Activated T-helper 1 cell treated with anti-CD3 and anti-CD28 coated beads, Interleukin-12 subunit alpha, Interleukin-12 subunit beta, Interleukin-2, Interleukin-4 antibody, amounts not matched to agents 30 ng/mL and 10 ng/mL and 1 ng/mL, durations not matched to agents 14 hours and 24 hours and 36 hours (primary cell): ENCODE data around the gene KIF27. TPM values are rescaled to one million over a fixed set of nuclear protein-coding genes. Genes with fewer than 3 reads are reported as not detected.
"Not testable (repeated sequence)": the region's sequence is repeated elsewhere in the genome, so short reads cannot be mapped to it uniquely, and the experiment has no call there.

Experiments
- DNase-seq: peaks from one replicate; pipeline ENCODE4 v3.0.0; 2021; ENCODE audit warnings: low spot score
- H3K27ac Mint-ChIP-seq: one replicate; pipeline ENCODE4 v1.8.0; 2021; ENCODE audit warnings: mild to moderate bottlenecking, mixed read lengths
- H3K27me3 Mint-ChIP-seq: one replicate; pipeline ENCODE4 v1.8.0; 2022; ENCODE audit warnings: mild to moderate bottlenecking, moderate library complexity, mixed read lengths; ENCODE audit not compliant: insufficient read depth
- H3K36me3 Mint-ChIP-seq: one replicate; pipeline ENCODE4 v1.8.0; 2021; ENCODE audit warnings: low read depth, mixed read lengths
- H3K4me1 Mint-ChIP-seq: one replicate; pipeline ENCODE4 v1.8.0; 2021; ENCODE audit warnings: low read depth, mixed read lengths
- H3K4me3 Mint-ChIP-seq: one replicate; pipeline ENCODE4 v1.8.0; 2021; ENCODE audit warnings: mild to moderate bottlenecking, moderate library complexity, mixed read lengths
- H3K9me3 Mint-ChIP-seq: one replicate; pipeline ENCODE4 v1.8.0; 2021; ENCODE audit warnings: mixed read lengths
- intact Hi-C: fragments of 100-400 bp; cut with micrococcal nuclease; formaldehyde crosslinking; loops from one replicate; pipeline ENCODE4 v1.15.1; 2024
- total RNA-seq: library from RNA; stranded (reverse); gene quantifications from 2 replicates; pipeline ENCODE4 v1.2.3, GENCODE V29; 2022

The KIF27 gene
- total RNA-seq, 1 donor from 2014 or later: 2.9 TPM

DNA sequence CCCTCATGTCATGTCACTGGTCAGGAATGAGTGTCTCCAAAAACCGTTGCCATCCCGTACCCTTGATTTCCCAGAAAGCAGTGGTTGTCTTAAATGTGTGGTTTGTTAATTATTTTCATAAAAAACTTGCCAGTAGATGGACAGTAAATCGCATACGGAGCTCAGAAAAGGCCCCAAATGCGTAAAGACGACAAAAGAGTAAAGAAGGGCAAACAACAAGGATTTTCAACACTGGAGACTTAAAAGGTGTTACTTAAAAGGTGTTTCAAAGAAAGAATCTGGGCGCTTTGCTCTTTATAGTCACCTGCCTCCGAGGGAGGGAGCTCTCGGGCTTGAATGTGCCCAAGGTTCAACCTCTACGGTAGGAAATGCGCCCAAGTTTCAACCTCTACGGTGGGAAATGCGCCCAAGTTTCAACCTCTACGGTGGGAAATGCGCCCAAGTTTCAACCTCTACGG is 734 bp downstream of the KIF27 start:
- Mint-ChIP-seq H3K36me3 (peaks cover 2% of the 10 kb centered on the region), H3K4me1 (peaks cover 17% of the 10 kb centered on the region), H3K4me3 (peak overlapping the region; percentile 85), H3K27me3 (no peaks in the 10 kb centered on the region), H3K27ac (peak overlapping the region; percentile 91), H3K9me3 (no peaks in the 10 kb centered on the region)
- DNase-seq: no peak
- intact Hi-C loops: loop anchor here (5.0 kb wide), 2 partner anchors 342 to 377 kb away; no protein-coding TSS in a partner anchor

DNA sequence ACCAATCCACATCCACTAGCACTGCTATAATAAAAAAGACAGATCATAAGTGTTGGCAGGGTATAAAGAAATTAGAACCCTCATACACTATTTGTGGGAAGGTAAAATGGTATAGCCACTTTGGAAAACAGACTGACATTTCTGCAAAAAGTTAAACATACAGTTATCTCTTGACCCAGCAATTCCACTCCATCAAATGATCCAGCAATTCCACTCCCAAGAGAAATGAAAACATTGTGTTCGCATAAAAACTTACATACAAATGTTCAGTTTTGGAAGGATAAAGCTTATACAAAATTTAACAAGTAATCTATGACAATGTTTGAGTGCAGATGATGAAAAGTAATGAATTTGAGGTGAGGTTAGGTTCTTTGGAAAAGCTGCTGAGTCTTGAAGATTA is 2.1 kb downstream of the KIF27 start:
- no peak overlapping the region for H3K27ac Mint-ChIP-seq
- intact Hi-C loops: no loop called here

DNA sequence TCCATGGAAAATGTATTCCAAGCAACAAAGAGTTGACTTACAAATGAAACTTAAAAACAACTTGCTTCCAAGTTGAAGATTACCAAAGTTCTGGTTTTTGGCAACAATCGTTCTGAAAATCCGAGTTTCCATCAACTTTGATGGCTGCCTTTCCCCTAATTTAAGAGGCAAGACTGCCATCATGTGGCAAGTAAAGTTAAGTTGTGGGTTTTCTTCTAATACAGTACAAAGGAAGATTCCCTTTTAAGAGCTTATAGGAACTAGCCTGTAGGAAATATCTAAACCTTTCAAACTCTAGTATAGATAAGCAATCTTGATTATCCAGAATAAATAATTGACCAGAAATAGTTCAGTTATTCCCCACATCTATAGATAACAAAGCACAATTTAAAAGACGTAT is 9.0 kb downstream of the KIF27 start:
- H3K4me3 Mint-ChIP-seq, H3K9me3 Mint-ChIP-seq, H3K4me1 Mint-ChIP-seq, H3K27me3 Mint-ChIP-seq, DNase-seq, H3K27ac Mint-ChIP-seq, H3K36me3 Mint-ChIP-seq: not testable (repeated sequence)
- intact Hi-C loops: loop anchor here (2.0 kb wide), 2 partner anchors 291 to 577 kb away; no protein-coding TSS in a partner anchor

More for the DNA sequence above, 2.1 kb downstream of the KIF27 start:
- Mint-ChIP-seq H3K36me3 (peaks cover 2% of the 10 kb centered on the region), H3K9me3 (no peaks in the 10 kb centered on the region), H3K27me3 (no peaks in the 10 kb centered on the region), H3K4me1 (peaks cover 17% of the 10 kb centered on the region), H3K4me3 (no peak overlapping the region)
- no peak for DNase-seq

DNA sequence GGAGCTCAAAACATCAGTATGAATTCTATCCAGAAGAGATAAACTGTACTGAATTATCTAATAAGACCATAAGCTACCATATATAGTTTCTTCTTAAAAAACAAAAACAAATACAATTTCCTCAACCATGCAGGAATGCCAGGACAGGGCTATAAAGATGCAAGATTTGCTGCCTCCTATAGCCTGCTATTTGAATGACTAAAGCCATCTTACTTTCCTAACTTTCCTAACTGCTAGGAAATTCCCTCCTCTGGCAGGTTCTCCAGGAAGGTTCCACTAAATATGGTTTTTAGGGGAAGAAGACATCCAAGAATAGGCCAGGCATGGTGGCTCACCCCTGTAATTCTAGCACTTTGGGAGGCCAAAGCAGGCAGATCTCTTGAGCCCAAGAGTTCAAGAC is 15.1 kb downstream of the KIF27 start:
- no peak overlapping the region for H3K4me3 Mint-ChIP-seq
- H3K36me3 Mint-ChIP-seq: no peaks in the 10 kb centered on the region
- no peaks in the 10 kb centered on the region for H3K4me1 Mint-ChIP-seq
- H3K27ac Mint-ChIP-seq: no peak overlapping the region
- H3K27me3 Mint-ChIP-seq: no peaks in the 10 kb centered on the region
- intact Hi-C loops: no loop called here
- H3K9me3 Mint-ChIP-seq: no peaks in the 10 kb centered on the region
- no peak for DNase-seq

DNA sequence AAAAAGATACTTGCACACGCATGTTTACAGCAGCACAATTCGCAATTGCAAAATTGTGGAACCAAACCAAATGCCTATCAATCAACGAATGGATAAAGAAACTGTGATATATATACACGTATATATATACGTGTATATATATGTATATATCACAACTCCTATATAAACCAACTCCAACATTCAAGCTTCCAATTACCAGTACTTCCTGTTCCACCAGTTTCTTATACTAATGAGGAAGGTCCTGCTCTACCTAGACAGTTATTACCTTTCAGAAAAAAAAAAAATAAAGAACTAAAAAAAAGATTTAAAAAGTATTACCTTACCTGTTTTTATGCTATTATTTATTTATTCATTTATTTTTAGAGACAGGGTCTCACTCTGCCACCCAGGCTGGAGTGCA is 20.6 kb downstream of the KIF27 start:
- H3K27ac Mint-ChIP-seq, H3K4me3 Mint-ChIP-seq, intact Hi-C loops, H3K9me3 Mint-ChIP-seq, H3K36me3 Mint-ChIP-seq, H3K4me1 Mint-ChIP-seq, DNase-seq, H3K27me3 Mint-ChIP-seq: not testable (repeated sequence)

DNA sequence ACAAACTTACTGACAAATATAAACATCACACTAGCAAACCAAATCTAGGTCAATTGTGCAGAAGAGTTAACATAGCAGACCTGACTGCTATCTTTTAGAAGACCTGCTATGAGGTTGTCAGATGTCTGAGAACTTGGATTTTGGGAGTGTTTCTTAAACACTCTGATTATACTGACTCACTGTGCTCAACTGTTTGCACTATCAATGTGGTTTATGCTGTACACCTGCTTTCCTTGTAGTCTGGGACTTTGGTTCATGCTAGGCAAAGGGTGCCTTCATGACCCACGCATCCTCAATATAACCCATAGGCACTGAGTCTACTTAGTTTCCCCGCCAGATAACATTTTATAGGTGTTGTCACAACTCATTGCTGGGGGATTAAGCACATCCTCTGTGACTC is 26.9 kb downstream of the KIF27 start:
- H3K9me3 Mint-ChIP-seq, H3K4me3 Mint-ChIP-seq, H3K27me3 Mint-ChIP-seq, H3K4me1 Mint-ChIP-seq, DNase-seq, H3K36me3 Mint-ChIP-seq, H3K27ac Mint-ChIP-seq, intact Hi-C loops: not testable (repeated sequence)

DNA sequence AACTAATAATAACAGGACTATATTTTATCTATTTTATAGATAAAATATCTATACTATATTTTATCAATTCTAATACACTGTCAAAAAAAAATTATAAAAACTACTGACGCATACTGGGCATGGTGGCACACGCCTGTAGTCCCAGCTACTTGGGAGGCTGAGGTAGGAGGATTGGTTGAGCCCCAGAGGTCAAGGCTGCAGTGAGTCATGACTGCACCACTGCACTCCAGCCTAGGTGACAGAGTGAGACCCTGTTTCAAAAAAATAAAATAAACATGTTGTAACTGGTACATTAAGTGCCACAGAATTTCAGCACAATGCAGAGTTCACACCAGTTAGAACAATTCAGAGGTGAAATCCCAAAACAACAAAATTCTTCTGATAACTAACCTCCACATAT is 34.7 kb downstream of the KIF27 start:
- H3K9me3 Mint-ChIP-seq, H3K36me3 Mint-ChIP-seq, DNase-seq, intact Hi-C loops, H3K27me3 Mint-ChIP-seq, H3K27ac Mint-ChIP-seq, H3K4me1 Mint-ChIP-seq, H3K4me3 Mint-ChIP-seq: not testable (repeated sequence)

DNA sequence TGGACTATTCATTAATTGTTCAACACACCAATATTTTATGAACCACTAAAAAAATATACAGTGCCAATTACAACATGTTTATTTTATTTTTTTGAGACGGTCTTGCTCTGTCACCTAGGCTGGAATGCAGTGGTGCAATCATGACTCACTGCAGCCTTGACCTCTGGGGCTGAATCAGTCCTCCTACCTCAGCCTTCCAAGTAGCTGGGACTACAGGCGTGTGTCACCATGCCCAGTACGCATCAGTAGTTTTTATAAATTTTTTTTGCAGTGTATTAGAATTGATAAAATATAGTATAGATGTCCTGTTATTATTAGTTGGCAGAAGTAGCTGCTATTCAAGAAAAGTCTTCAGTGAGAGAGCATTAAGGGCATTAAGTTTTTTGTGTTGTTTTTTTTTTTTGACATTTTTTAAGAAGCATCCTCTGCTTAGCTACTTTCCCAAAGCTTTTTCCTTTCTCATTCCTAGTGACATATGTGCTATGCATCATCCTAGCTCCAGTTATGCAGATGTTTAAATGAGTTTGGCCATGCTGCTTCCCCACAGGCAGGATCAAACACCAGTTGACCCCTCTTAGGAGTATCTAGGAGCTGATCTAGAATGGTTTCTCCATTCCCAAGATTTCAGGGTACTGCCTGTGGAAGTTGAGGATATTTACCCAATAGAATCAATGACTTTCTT is 35.5 kb downstream of the KIF27 start:
- DNase-seq, H3K4me1 Mint-ChIP-seq, H3K36me3 Mint-ChIP-seq, H3K9me3 Mint-ChIP-seq, H3K27ac Mint-ChIP-seq, intact Hi-C loops, H3K4me3 Mint-ChIP-seq, H3K27me3 Mint-ChIP-seq: not testable (repeated sequence)

DNA sequence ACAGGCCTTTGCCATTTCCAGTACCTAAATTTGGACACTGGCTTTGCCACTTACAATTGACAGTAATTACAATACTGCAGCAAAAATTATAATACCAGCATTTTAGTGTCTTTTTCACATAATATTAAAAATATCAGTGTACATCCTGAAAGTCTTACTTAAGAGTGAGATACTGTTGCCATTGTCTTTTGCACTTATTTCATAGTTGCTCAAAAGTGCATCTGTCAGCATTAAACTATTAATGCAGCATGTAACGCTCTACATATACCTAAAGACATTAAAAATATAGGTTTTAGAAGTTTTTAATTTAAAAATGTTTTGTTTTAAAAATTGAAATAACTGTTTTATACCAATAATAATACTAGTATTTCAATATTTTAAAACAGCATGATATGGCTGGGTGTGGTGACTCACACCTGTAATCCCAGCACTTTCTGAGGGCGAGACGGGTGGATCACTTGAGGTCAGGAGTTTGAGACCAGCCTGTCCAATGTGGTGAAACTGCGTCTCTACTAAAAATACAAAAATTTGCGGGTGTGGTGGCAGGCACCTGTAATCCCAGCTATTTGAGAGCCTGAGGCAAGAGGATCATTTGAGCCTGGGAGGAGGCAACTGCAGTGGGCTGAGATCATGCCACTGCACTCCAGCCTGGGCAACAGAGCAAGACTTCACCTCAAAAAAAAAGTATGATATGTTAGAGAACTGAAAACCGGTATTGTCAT is 39.4 kb downstream of the KIF27 start:
- H3K4me1 Mint-ChIP-seq, intact Hi-C loops: not testable (repeated sequence)

DNA sequence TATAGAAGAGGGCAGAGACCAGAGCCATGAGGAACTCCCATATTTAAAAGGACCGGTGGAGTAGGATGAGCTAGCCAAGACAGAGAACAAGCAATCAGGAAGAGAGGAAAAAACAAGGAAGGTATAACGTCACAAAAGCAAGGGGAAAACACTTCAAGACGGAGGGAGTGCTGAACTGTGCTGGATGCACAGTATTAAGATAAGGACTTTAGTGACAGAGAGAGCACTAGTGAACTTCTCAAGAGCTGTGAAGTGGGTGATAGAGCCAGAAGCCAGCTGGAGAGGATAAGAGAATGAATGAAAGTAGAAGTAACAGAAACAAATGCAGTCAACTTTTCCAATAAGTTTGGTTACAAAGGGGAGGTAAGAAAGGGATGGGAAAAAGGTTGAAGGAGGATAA is 45.7 kb downstream of the KIF27 start:
- H3K27me3 Mint-ChIP-seq, H3K4me3 Mint-ChIP-seq, H3K4me1 Mint-ChIP-seq, H3K27ac Mint-ChIP-seq, H3K9me3 Mint-ChIP-seq, intact Hi-C loops, DNase-seq, H3K36me3 Mint-ChIP-seq: not testable (repeated sequence)

More for the DNA sequence above, 39.4 kb downstream of the KIF27 start:
- not testable (repeated sequence) for H3K4me3 Mint-ChIP-seq, H3K36me3 Mint-ChIP-seq, H3K27me3 Mint-ChIP-seq, H3K27ac Mint-ChIP-seq, H3K9me3 Mint-ChIP-seq, DNase-seq

DNA sequence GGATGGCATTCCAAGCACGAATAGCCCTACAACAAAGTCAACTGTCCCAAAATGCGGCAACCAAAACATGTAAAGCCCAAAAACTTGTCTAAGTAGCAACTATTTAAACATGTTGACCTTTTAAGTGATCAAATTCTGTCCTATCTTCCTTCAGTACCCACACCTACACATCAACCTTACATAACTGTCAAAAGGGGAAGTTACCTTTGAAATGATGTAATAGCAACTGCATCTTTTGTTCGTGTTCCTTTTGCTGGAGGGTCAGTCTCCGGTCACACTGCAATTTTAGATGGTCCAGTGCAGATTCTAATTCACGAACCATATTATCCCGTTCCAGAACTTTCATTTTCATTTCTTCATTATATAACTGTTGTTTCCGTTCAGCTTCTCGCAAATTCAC is 71.3 kb downstream of the KIF27 start:
- H3K9me3 Mint-ChIP-seq, intact Hi-C loops, DNase-seq, H3K27me3 Mint-ChIP-seq, H3K27ac Mint-ChIP-seq, H3K36me3 Mint-ChIP-seq, H3K4me1 Mint-ChIP-seq, H3K4me3 Mint-ChIP-seq: not testable (repeated sequence)

DNA sequence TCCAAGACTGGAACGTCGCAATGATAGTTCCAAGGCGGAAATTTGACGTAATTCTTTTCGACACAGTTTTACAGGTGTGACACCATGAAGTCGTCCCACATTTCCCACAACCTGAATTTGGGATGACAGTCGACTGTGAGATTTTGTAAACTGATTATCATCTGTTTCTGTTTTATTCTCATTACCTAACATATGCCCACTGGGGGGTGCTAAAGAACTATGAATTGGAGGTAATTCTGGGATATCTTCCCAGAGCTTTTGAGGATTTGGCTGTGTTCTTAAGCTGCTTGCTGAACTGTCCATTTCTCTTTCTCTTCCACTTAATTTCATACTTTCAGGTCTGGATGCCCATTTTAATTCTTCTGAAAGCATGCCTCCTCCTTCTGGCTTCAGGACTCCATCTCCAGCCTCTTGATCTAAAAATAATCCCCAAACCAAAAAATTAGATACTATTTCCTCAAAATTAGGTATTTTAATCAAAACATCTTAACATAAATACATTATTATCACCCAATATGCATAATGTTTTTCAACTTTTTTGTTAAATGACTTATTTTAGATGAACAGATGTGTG is 84.1 kb downstream of the KIF27 start:
- intact Hi-C loops: loop anchor here (5.0 kb wide), 1 partner anchor 425 kb away; no protein-coding TSS in a partner anchor
- H3K36me3 Mint-ChIP-seq, H3K4me3 Mint-ChIP-seq, H3K4me1 Mint-ChIP-seq, H3K9me3 Mint-ChIP-seq, H3K27ac Mint-ChIP-seq, H3K27me3 Mint-ChIP-seq, DNase-seq: not testable (repeated sequence)

DNA sequence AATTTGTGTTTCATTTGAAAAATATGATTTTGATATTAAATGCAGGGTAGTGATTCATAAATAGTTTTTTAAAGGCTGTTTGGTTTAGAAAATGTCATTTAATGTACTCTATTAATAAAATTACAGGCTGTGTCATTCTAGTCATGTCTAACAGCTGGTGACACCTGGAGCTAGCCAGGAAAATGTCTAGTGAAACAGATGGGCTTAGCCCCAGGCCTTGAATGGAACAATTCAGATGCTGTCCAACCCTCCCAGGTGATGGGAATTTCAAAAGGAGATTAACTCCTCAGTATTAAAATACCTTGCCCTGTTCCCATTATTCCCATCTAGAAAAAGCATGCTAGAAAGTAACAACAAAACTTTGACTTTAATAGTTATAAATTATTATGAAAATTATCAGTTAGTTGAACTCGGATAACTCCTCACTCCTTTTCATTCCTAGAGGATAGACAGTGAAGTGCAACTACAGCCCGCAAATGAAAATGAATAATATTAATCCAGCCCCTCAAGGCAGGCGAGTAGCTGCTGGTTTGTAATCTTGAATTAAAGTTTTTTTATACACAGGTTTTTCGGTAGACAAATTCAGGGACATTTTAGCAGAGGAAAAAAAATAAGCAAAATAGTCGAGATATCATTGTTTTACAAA is 90.7 kb downstream of the KIF27 start:
- intact Hi-C loops, H3K9me3 Mint-ChIP-seq, H3K4me1 Mint-ChIP-seq, H3K27ac Mint-ChIP-seq, DNase-seq, H3K27me3 Mint-ChIP-seq, H3K4me3 Mint-ChIP-seq, H3K36me3 Mint-ChIP-seq: not testable (repeated sequence)
